Measurements from ENCODE around the gene ENG. TPM values are rescaled to one million over a fixed set of nuclear protein-coding genes. Genes with fewer than 3 reads are reported as not detected.

Gene ENG
- total and polyA plus RNA-seq, 2 of the 4 experiments (the other 2 are of a cell fraction) = 3.6 to 83.3 TPM

GRCh38 chr9:127773272-127773671, 81.2 kb downstream of the ENG start:
- H3K14ac ChIP-seq (replicated peaks; ENCODE audit: low read depth, low read length) = no peak overlapping the region
- no peak overlapping the region for H4K5ac ChIP-seq (ENCODE audit: low read depth, low read length)
- H3K4me1 ChIP-seq (ENCODE audit: control insufficient read depth, insufficient read depth, low read length) = no peaks in the 10 kb centered on the region; the same call in 1 of the 2 replicates
- no peaks in the 10 kb centered on the region for H4K20me1 ChIP-seq (ENCODE audit: insufficient read depth, low read length)
- no peak overlapping the region for H3K56ac ChIP-seq (ENCODE audit: extremely low read depth, insufficient read depth, low read length)
- no peak overlapping the region for H3K4ac ChIP-seq (ENCODE audit: low read depth, low read length)
- H3K23ac ChIP-seq (ENCODE audit: low read depth, low read length) = no peak overlapping the region
- H2BK15ac ChIP-seq (ENCODE audit: low read depth, low read length) = no peak overlapping the region
- no peak overlapping the region for H3K4me2 ChIP-seq (ENCODE audit: low read depth, low read length)
- intact Hi-C loops (cut with micrococcal nuclease) (no loop called here), dilution Hi-C loops (cut with HindIII; ENCODE audit: low sequenced_read_pairs, unreplicated experiment) (no loop called here), in situ Hi-C loops (cut with MboI; ENCODE audit: low sequenced_read_pairs) (no loop called here)
- peaks cover 11% of the 10 kb centered on the region for H3K27me3 ChIP-seq (ENCODE audit: control insufficient read depth, insufficient read depth, low read length)
- WGBS, 2 experiments (ENCODE audit: extremely low coverage in 2 of 2, insufficient read length in 1 of 2) = 83% methylated on average over 1 of the region's 3 CpGs; no CpG with 5 or more reads in 1 of the 2 experiments
- H3K36me3 ChIP-seq (ENCODE audit: control insufficient read depth, insufficient read depth, low read length) = no peaks in the 10 kb centered on the region
- H2BK5ac ChIP-seq (ENCODE audit: low read depth, low read length, poor library complexity, severe bottlenecking) = no peak overlapping the region
- no peak for TF ChIP-seq RAD21 (IDR thresholded peaks at IDR 0.05; ENCODE audit: low read length)
- TF ChIP-seq MXI1 (IDR thresholded peaks at IDR 0.05; ENCODE audit: borderline replicate concordance, low read depth, low read length) = no peak
- no peak for TF ChIP-seq SMC3 (IDR thresholded peaks at IDR 0.05; ENCODE audit: low read depth, low read length)
- TF ChIP-seq RCOR1 (IDR thresholded peaks at IDR 0.05; ENCODE audit: insufficient replicate concordance, low read length) = no peak
- no peak for TF ChIP-seq MAFK (IDR thresholded peaks at IDR 0.05; ENCODE audit: low read depth, low read length)
- TF ChIP-seq RFX5 (IDR thresholded peaks at IDR 0.05; ENCODE audit: low read depth, low read length) = no peak
- no peak for TF ChIP-seq ELK1 (IDR thresholded peaks at IDR 0.05; ENCODE audit: borderline replicate concordance, low read depth, low read length)
- TF ChIP-seq NFE2L2 (IDR thresholded peaks at IDR 0.05; ENCODE audit: low read depth, low read length) = no peak
- no peak for TF ChIP-seq CEBPB (IDR thresholded peaks at IDR 0.05; ENCODE audit: low read depth, low read length)
- TF ChIP-seq CHD1 (IDR thresholded peaks at IDR 0.05; ENCODE audit: low read depth, low read length) = no peak
- TF ChIP-seq MAZ (IDR thresholded peaks at IDR 0.05; ENCODE audit: borderline replicate concordance, low read depth, low read length) = no peak
- no peak for TF ChIP-seq BHLHE40 (IDR thresholded peaks at IDR 0.05; ENCODE audit: low read depth, low read length)
- no peak for DNase-seq
- H3K9me1 ChIP-seq (ENCODE audit: insufficient read depth, low read length) = no peaks in the 10 kb centered on the region; the same call in 1 of the 2 replicates
- no peak overlapping the region for H3K18ac ChIP-seq (ENCODE audit: low read depth, low read length)
- H3K9ac ChIP-seq (ENCODE audit: low read depth, low read length) = no peak overlapping the region
- H3K4me3 ChIP-seq (ENCODE audit: insufficient read depth, low read depth, low read length) = no peak overlapping the region
- H3K9me3 ChIP-seq (ENCODE audit: control insufficient read depth, insufficient read depth, low read length) = no peaks in the 10 kb centered on the region
- POLR2A ChIA-PET (ENCODE audit: unreplicated experiment) = no interaction called here
- H2BK120ac ChIP-seq (ENCODE audit: low read depth, low read length) = no peak overlapping the region
- ATAC-seq (ENCODE audit: low read depth) = no peak
- no peak overlapping the region for H2AK5ac ChIP-seq (ENCODE audit: low read depth, low read length)
- peak overlapping the region; percentile 78 for H2AK9ac ChIP-seq (replicated peaks; ENCODE audit: low read depth, low read length, poor library complexity)
- CTCF ChIA-PET = no interaction called here
- H4K91ac ChIP-seq (ENCODE audit: insufficient read depth, low read depth, low read length) = no peak overlapping the region
- no peak overlapping the region for H2AFZ ChIP-seq (replicated peaks; ENCODE audit: low read length, poor library complexity)
- no peak overlapping the region for H3K27ac ChIP-seq (ENCODE audit: insufficient read depth, low read length)
- H2BK20ac ChIP-seq (ENCODE audit: low read depth, low read length) = no peak overlapping the region
- H3K79me1 ChIP-seq (ENCODE audit: low read depth in 1 of 2, low read length in 2 of 2) = no peaks in the 10 kb centered on the region
- BruUV-seq (replicated peaks) = no TSS peak
- no peak overlapping the region for H4K8ac ChIP-seq (ENCODE audit: low read depth in 2 of 2, low read length in 2 of 2)
